GM19099 (cell line): ENCODE results near the gene IL1RN.

Source experiments
- POLR2A ChIP-seq: IDR thresholded peaks from 3 replicates; pipeline ENCODE4 v1.6.1; 2011; ENCODE audit warnings: low read depth; ENCODE audit not compliant: insufficient read length; ENCODE audit errors: extremely low read depth

Gene IL1RN

GRCh38 chr2:113181258-113182051 lies 54.1 kb downstream of the IL1RN start:
- TF ChIP-seq POLR2A = no peak

GRCh38 chr2:113182471-113183260 lies 55.3 kb downstream of the IL1RN start:
- TF ChIP-seq POLR2A = no peak

- no peak for TF ChIP-seq POLR2A
Measured at GRCh38 chr2:113183264-113183663, 55.9 kb downstream of the IL1RN start.
